ENCODE data around the gene MB. TPM values are rescaled to one million over a fixed set of nuclear protein-coding genes. Genes with fewer than 3 reads are reported as not detected.

Gene MB
- polyA plus RNA-seq, 1 donor from 2014 or later, result not detected

DNA sequence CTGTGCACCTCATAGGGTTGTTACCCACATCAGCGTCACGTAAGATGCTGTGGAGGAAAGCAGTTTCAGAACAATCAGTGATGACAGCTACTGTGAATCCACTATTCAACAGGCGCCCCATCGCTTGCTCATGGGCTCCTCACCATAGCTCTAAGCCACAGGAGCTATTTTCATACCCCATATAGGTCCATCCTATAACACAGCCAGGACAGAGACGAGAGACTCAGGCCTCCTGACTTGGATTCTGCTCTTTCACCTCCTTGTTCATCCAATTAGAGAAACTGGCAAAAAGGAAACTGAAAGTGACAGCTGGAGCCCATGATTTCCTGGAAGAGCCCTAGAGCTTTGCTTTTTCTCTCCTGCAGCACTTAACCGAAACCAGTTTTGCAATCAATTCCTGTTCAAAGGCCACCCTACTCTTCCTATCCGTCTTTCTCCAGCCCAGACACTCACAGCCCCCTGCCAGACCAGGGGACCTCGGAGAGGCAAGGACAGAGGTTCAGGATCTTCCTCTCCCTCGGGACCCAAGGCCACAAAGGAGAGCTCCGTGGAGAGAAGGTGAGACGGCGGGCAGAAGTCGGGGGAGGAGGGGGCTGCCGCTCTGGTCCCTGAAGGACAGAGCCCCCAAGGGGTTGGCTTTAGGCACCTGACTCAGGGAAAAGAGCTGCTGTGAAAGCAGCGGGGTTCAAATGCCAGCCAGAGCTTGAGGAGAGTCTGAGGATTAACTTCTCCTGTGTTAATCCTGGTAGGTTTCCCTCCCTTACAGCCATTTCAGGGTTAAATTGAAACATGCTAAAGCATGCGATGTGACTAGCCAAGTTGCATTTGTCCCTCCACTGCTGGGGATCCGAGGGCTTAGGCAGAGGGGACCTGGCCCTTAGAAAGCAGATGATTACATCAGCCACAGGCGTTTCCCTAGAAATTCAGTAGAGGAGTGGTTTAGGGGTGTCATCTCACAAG lies 31.2 kb upstream of the MB start, which contains the start of gene APOL6:
TSS of gene APOL6 (plus strand) at position 381 of the 960 bp plus-strand sequence. CDS start 7,980 bp downstream, outside the sequence.
- peak within 1 kb of the TSS; percentile 93 to 100 (median 100) for H3K4me3 Mint-ChIP-seq
- H3K4me1 Mint-ChIP-seq, result peaks cover 23 to 26% (median 24%) of the 10 kb centered on the region in 3 donors
- H3K27ac Mint-ChIP-seq, result peak within 1 kb of the TSS; percentile 78 to 97 (median 96)
- no peaks in the 10 kb centered on the region for H3K9me3 Mint-ChIP-seq
- peaks cover 2% of the 10 kb centered on the region for H3K36me3 Mint-ChIP-seq
- peaks cover 2% of the 10 kb centered on the region for H3K27me3 Mint-ChIP-seq

DNA sequence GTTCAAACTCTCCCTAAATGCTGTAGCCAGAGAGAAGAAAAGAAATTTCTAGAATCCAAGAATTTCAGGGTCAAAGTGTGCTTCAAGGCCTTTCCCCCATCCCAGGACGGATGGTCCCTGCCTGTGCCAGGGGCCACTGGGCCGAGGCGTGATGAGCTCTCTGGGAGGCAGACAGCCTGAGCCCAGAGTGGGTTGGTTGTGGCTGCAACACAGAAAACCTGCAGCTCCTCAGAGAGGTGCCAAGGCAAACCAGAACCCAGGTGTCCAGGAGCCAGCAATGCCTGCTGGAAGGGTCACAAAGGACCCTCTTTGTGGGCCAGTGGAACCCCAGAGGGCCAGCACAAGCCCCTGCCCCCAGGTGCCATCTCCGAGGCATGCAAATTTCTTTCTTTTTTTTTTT lies 28.5 kb upstream of the MB start:
- Mint-ChIP-seq H3K9me3 (no peaks in the 10 kb centered on the region), H3K4me1 (peaks cover 21 to 26% (median 22%) of the 10 kb centered on the region in 3 donors), H3K27me3 (peaks cover 2% of the 10 kb centered on the region), H3K36me3 (peaks cover 2% of the 10 kb centered on the region), H3K27ac (no peak overlapping the region), H3K4me3 (no peak overlapping the region)

- H3K27ac Mint-ChIP-seq, result no peak overlapping the region
- peaks cover 11 to 18% (median 16%) of the 10 kb centered on the region in 3 donors for H3K4me1 Mint-ChIP-seq
- H3K4me3 Mint-ChIP-seq, result no peak overlapping the region
- H3K36me3 Mint-ChIP-seq, result peaks cover 2% of the 10 kb centered on the region
- peaks cover 2% of the 10 kb centered on the region for H3K27me3 Mint-ChIP-seq
- no peaks in the 10 kb centered on the region for H3K9me3 Mint-ChIP-seq
Observed at GRCh38 chr22:35643991-35644390, 26.9 kb upstream of the MB start.

GRCh38 chr22:35642305-35642741 lies 25.2 kb upstream of the MB start:
- peaks cover 0 to 2% (median 0%) of the 10 kb centered on the region in 3 donors for H3K9me3 Mint-ChIP-seq
- no peaks in the 10 kb centered on the region for H3K36me3 Mint-ChIP-seq
- H3K4me3 Mint-ChIP-seq, result no peak overlapping the region
- peaks cover 4% of the 10 kb centered on the region for H3K27me3 Mint-ChIP-seq
- H3K27ac Mint-ChIP-seq, result no peak overlapping the region
- peaks cover 3 to 8% (median 3%) of the 10 kb centered on the region in 3 donors for H3K4me1 Mint-ChIP-seq

DNA sequence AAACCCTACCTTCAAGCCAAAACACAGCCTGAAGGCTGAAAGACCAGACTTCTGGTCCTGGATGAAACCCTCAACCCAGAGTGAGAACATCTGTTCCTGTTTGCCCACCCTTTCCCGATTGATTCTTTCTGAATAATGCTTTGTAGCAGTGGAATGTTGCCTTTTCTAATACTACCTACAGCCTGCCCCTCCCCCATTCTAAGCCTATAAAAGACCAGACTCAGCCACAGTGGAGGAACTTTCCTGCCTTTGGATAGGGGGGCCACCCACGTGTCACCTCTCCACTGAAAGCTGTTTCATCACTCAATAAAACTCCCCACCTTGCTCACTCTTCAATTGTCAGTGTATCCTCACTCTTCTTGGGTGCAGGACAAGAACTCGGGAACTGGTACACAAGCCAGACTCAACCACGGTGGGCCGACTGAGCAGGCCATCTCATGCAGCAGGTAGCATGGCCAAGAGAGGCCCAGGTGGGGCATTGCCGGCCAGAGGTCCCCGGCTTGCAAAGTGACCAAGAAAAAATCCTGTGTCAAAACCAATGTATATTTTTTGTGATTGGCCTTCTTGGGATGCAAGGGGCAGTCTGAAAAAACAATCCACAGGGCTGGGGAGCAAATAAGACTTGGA lies 24.5 kb upstream of the MB start:
- no peaks in the 10 kb centered on the region for H3K36me3 Mint-ChIP-seq
- H3K4me1 Mint-ChIP-seq, result peaks cover 0 to 4% (median 0%) of the 10 kb centered on the region in 3 donors
- peaks cover 0 to 2% (median 0%) of the 10 kb centered on the region in 3 donors for H3K9me3 Mint-ChIP-seq
- no peak overlapping the region for H3K27ac Mint-ChIP-seq
- H3K27me3 Mint-ChIP-seq, result peaks cover 4% of the 10 kb centered on the region
- no peak overlapping the region for H3K4me3 Mint-ChIP-seq

DNA sequence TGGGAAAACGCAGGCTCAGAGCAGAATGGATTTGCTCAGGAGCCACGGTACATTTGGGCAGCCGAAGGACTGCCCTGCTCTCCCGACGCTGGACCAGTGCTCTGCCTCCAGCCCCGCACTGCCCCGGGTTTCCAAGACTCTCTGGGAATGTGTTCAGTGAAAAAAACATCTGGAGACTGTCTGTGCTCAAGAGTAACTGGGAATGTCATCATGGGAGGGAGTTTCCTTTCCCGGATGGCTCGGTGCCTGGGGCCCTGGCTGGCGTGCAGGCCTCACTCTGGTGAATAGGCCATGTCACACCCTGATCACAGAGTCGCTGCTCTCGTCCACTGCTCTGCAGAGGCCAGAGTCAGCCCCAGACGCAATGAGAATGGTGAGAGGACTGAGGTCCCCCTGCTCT lies 21.3 kb upstream of the MB start:
- no peak overlapping the region for H3K27ac Mint-ChIP-seq
- peaks cover 2% of the 10 kb centered on the region for H3K27me3 Mint-ChIP-seq
- no peak overlapping the region for H3K4me3 Mint-ChIP-seq
- no peaks in the 10 kb centered on the region for H3K36me3 Mint-ChIP-seq
- no peaks in the 10 kb centered on the region for H3K4me1 Mint-ChIP-seq
- H3K9me3 Mint-ChIP-seq, result peaks cover 0 to 4% (median 2%) of the 10 kb centered on the region in 3 donors

DNA sequence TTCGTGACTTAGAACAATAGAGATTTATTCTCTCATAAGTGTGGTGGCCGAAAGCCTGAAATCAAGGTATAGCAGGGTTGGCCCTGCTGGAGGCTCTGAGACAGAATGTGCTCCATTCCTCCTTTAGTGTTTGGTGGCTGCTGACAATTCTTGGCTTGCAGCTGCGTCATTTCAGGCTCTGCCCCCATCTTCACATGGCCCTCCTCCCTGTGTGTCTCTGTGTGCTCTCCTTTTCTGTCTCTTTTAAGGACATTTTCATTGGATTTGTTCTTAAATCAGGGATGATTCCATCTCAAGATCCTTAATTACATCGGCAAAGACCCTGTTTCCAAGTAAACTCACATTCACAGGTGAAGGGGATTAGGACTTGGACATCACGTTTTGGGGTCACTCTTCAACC lies 20.9 kb upstream of the MB start:
- peaks cover 0 to 4% (median 2%) of the 10 kb centered on the region in 3 donors for H3K9me3 Mint-ChIP-seq
- peaks cover 2% of the 10 kb centered on the region for H3K27me3 Mint-ChIP-seq
- no peaks in the 10 kb centered on the region for H3K4me1 Mint-ChIP-seq
- no peaks in the 10 kb centered on the region for H3K36me3 Mint-ChIP-seq
- H3K4me3 Mint-ChIP-seq, result no peak overlapping the region
- no peak overlapping the region for H3K27ac Mint-ChIP-seq

- H3K27ac Mint-ChIP-seq, result no peak overlapping the region
- H3K9me3 Mint-ChIP-seq, result peaks cover 0 to 4% (median 2%) of the 10 kb centered on the region in 3 donors
- H3K4me1 Mint-ChIP-seq, result no peaks in the 10 kb centered on the region
- H3K27me3 Mint-ChIP-seq, result peaks cover 2% of the 10 kb centered on the region
- H3K4me3 Mint-ChIP-seq, result no peak overlapping the region
- H3K36me3 Mint-ChIP-seq, result no peaks in the 10 kb centered on the region
Observed at GRCh38 chr22:35637254-35637653, 20.1 kb upstream of the MB start.

DNA sequence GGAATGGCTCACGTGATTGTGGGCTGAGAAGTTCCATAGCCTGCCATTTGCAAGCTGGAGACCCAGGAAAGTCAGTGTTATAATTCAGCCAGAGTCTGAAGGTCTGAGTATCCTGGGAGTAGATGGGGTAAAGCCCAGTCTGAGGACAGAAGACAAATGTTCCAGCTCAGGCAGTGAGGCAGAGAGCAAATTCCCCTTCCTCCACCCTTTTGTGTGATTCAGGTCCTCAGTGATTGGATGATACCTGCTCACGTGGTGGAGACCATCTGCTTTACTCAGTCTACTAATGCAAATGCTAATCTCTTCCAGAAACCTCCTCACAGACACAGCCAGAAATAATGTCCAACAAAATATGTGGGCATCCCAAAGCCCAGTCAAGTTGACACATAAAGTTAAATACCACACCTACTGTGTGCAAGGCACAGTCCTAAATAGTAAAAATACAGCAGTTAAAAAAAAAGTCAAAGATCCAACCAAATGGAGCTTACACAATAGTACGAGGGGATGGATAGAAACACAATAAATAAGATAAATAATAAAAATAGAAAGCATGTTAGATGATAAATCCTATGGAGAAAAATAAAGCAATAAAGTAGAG lies 17.9 kb upstream of the MB start:
- Mint-ChIP-seq H3K4me3 (no peak overlapping the region), H3K9me3 (peaks cover 0 to 4% (median 2%) of the 10 kb centered on the region in 3 donors), H3K4me1 (peaks cover 0 to 2% (median 0%) of the 10 kb centered on the region in 3 donors), H3K36me3 (no peaks in the 10 kb centered on the region), H3K27me3 (peaks cover 5% of the 10 kb centered on the region), H3K27ac (no peak overlapping the region)

DNA sequence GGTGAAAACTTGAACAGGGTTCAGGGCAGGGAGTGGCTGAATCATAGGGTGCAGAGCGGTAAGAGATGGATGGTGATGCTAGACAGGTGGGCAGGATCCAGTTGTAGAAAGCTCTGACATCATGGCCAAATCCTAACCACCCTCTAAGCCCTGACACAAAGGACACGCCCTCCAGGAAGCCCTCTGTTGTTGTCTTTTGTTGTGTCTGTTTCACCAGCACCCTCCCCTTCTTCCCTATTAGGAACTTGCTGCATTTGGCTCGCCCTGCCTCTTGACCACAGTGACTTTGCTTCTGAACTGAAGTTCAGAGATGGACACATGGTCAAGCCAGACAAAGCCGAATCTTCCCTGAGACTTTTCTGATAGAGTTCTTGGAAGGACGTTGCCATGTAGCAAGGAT lies 16.9 kb upstream of the MB start:
- Mint-ChIP-seq H3K36me3 (no peaks in the 10 kb centered on the region), H3K4me3 (no peak overlapping the region), H3K27me3 (peaks cover 10% of the 10 kb centered on the region), H3K4me1 (peaks cover 0 to 2% (median 2%) of the 10 kb centered on the region in 3 donors), H3K27ac (no peak overlapping the region), H3K9me3 (peaks cover 0 to 4% (median 2%) of the 10 kb centered on the region in 3 donors)

DNA sequence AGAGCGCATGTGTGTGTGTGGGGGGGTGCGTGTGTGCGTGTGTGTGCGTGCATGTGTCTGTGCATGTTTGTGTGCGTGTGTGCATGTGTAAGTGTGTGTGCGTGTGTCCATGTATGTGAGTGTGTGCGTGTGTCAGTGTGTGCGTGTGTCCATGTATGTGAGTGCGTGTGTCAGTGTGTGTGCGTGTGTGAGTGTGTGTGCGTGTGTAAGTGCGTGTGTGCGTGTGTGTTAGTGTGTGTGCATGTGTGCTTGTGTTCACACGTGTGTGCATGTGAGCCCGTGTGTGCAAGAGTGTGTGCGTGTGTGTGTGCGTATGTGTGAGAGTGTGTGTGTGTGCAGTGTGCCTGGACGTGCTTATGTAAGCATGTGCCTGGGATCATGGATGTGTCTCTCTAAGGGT lies 16.4 kb upstream of the MB start:
- H3K4me3 Mint-ChIP-seq, result no peak overlapping the region
- peaks cover 10% of the 10 kb centered on the region for H3K27me3 Mint-ChIP-seq
- H3K36me3 Mint-ChIP-seq, result no peaks in the 10 kb centered on the region
- H3K27ac Mint-ChIP-seq, result no peak overlapping the region
- peaks cover 0 to 2% (median 2%) of the 10 kb centered on the region in 3 donors for H3K4me1 Mint-ChIP-seq
- H3K9me3 Mint-ChIP-seq, result peaks cover 0 to 4% (median 2%) of the 10 kb centered on the region in 3 donors

DNA sequence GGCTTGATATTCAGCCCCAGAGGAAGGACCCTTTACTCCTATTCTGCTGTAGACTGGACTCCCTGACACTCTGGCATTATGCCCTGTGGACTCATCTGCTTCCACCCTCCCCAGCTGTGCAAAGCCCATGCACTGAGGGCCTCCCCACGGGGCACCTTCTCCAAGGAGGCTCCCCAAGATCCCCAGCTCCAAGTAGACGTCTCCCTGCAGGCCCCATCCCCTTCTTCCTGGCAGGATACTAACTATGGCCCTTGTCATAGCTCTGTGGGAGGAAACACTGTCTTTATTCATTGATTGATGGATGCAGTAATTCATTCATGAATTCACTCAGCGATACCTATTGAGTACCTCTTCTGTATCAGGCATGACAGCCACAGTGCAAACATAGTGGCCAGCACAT lies 15.8 kb upstream of the MB start:
- peaks cover 0 to 4% (median 0%) of the 10 kb centered on the region in 3 donors for H3K9me3 Mint-ChIP-seq
- H3K4me1 Mint-ChIP-seq, result peaks cover 0 to 2% (median 2%) of the 10 kb centered on the region in 3 donors
- H3K27ac Mint-ChIP-seq, result no peak overlapping the region
- H3K36me3 Mint-ChIP-seq, result no peaks in the 10 kb centered on the region
- no peak overlapping the region for H3K4me3 Mint-ChIP-seq
- peaks cover 11% of the 10 kb centered on the region for H3K27me3 Mint-ChIP-seq

GRCh38 chr22:35631597-35631996 lies 14.5 kb upstream of the MB start:
- H3K4me3 Mint-ChIP-seq, result no peak overlapping the region
- H3K27me3 Mint-ChIP-seq, result peaks cover 20% of the 10 kb centered on the region
- H3K36me3 Mint-ChIP-seq, result no peaks in the 10 kb centered on the region
- H3K4me1 Mint-ChIP-seq, result peaks cover 0 to 2% (median 2%) of the 10 kb centered on the region in 3 donors
- no peak overlapping the region for H3K27ac Mint-ChIP-seq
- peaks cover 0 to 4% (median 0%) of the 10 kb centered on the region in 3 donors for H3K9me3 Mint-ChIP-seq

DNA sequence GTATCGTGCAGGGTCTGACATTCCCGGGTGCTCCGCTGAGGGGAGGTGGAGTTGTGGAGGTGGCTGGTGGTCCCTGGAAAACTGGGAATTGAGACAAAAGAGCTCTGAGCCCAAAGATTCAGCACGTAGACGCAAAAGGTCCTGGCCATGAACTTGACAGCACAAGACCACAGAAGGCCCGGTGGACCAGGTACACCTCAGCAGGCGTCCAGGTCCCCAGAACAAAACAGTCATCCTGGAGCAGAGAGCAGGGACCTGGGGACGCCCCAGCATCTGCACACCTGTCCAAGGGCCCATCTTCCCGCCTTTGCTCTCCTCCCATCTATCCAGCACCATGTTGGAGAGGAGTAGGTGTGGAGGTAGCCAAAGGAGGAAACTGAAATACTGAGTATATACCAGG lies 13.8 kb upstream of the MB start:
- H3K4me3 Mint-ChIP-seq, result no peak overlapping the region

GRCh38 chr22:35630387-35630793 lies 13.3 kb upstream of the MB start:
- Mint-ChIP-seq H3K4me3 (no peak overlapping the region), H3K4me1 (peaks cover 2 to 4% (median 2%) of the 10 kb centered on the region in 3 donors), H3K27ac (peak overlapping the region in 1 of 3 donors; percentile 58)

More for the DNA sequence above, 13.8 kb upstream of the MB start:
- Mint-ChIP-seq H3K27me3 (peaks cover 26% of the 10 kb centered on the region), H3K27ac (peak overlapping the region in 1 of 3 donors; percentile 58), H3K9me3 (peaks cover 0 to 4% (median 0%) of the 10 kb centered on the region in 3 donors), H3K4me1 (peaks cover 1 to 2% (median 2%) of the 10 kb centered on the region in 3 donors), H3K36me3 (no peaks in the 10 kb centered on the region)

More at GRCh38 chr22:35630387-35630793, 13.3 kb upstream of the MB start:
- Mint-ChIP-seq H3K9me3 (peaks cover 0 to 4% (median 0%) of the 10 kb centered on the region in 3 donors), H3K27me3 (peaks cover 31% of the 10 kb centered on the region), H3K36me3 (no peaks in the 10 kb centered on the region)
